Erythroblast (primary cell): ENCODE measurements around the gene XYLT2.

Source experiments
- GATA1 ChIP-seq: IDR thresholded peaks from 2 replicates; pipeline ENCODE4 v1.6.1; 2011; ENCODE audit warnings: low read depth, mild to moderate bottlenecking, control low read depth, low read length, moderate library complexity
- POLR2A ChIP-seq: IDR thresholded peaks from 2 replicates; pipeline ENCODE4 v1.6.1; 2011; ENCODE audit warnings: mild to moderate bottlenecking, low read length

- TF ChIP-seq POLR2A (no peak), GATA1 (no peak)
Measured at GRCh38 chr17:50365649-50366393, 19.9 kb downstream of the XYLT2 start.
